HG02970 (cell line): ENCODE measurements around the gene PPP1R12C.
A peak's percentile ranks its signal among the peaks of the same experiment; 100 is the strongest.

Experiments
- ATAC-seq: cut with Tn5 transposase; IDR thresholded peaks from one replicate; pipeline ENCODE4 v1.9.1; 2021; ENCODE audit warnings: mild to moderate bottlenecking, moderate library complexity, moderate number of reproducible peaks; ENCODE audit not compliant: unreplicated experiment, low FRiP score

The PPP1R12C gene

DNA sequence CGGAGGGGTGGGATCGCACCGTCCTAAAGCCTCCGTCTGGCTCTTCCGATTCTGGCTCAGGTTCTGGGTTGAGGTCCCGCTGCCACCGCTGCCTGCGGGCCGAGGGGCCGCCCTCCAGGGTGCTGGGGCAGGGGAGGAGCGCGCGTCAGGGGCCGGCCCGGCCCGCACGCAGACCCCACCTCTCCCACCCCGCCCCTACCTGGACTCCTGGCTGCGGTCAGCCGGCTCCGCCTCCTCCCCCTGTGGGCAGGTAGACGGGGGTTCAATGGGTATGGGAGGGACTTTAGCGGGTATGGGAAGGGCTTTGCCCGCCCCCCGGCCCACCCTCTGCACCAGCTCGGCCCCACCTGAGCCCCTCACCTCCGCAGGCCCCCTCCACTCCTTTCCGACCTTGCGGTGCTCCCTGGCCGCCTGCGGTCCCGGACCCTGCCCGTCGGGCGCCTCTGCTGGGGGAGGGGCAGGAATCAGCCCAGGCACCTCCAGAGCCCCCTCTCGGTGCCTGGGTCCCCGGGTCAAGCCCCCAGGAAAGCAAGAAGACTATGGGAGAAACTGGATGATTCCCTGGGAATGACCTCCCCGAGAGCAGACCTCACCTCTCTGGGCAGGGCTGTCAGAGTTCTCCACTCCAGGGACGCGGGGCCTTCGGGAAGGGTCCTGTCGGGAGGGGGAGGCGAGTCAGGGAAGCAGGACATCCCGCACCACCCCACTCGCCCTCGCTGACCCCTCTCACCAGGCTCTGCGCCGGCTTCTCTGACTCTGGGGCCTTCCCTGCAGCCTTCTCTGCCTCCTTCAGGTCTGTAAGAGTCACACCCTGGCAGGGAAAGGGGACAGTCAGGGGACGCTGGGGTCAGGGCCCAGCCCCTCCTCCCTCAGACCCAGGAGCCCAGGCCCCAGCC is 24.8 kb downstream of the PPP1R12C start:
- no peak for ATAC-seq

GRCh38 chr19:55091955-55092354 is 25.5 kb downstream of the PPP1R12C start:
- ATAC-seq = no peak

GRCh38 chr19:55091126-55091910 is 26.1 kb downstream of the PPP1R12C start:
- no peak for ATAC-seq

DNA sequence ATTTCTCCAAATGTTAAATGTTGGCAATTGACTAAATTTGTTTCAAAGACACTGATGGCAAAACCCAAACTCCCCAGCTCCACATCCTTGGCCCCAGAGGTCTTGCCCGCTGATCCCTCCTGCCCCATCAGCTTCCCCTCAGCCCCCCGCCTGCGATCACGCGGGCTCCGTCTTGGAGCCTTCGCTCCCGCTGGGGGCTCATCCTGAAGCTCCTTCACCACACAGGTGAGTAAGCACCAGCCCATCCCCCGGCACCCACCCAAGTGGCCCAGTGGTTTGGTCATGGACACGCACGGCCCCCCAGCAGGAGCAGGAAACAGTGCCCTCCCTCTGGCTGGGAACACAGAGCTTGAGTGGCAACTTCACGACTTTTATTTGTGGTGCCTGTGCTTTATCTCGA is 26.9 kb downstream of the PPP1R12C start:
- no peak for ATAC-seq

DNA sequence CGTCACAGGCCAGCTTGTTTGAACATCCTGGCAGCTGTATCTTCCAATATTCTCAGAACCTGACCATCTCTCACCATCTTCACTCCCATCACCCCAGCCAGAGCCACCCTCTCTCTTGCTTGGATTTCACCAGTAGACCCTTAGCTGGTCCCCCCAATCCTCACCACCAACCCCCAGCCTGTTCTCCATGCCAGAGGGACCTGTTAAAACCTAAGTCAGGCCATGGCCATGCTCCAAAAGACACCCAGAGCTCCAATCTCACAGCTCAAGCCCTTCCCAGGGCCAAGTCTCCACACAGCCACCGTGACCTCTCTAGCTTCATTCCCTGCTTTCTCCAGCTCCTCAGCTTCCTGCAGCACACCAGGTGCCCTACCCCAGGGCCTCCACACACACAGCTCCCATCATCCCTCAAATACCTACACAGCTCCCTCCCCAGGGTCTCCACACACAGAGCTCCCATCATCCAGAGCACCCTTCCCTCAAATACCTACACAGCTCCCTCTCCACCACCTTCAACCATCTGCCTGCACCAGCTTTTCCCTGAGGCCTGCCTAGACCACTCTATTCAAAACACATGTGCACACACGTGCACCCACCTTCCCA is 28.0 kb downstream of the PPP1R12C start:
- no peak for ATAC-seq

DNA sequence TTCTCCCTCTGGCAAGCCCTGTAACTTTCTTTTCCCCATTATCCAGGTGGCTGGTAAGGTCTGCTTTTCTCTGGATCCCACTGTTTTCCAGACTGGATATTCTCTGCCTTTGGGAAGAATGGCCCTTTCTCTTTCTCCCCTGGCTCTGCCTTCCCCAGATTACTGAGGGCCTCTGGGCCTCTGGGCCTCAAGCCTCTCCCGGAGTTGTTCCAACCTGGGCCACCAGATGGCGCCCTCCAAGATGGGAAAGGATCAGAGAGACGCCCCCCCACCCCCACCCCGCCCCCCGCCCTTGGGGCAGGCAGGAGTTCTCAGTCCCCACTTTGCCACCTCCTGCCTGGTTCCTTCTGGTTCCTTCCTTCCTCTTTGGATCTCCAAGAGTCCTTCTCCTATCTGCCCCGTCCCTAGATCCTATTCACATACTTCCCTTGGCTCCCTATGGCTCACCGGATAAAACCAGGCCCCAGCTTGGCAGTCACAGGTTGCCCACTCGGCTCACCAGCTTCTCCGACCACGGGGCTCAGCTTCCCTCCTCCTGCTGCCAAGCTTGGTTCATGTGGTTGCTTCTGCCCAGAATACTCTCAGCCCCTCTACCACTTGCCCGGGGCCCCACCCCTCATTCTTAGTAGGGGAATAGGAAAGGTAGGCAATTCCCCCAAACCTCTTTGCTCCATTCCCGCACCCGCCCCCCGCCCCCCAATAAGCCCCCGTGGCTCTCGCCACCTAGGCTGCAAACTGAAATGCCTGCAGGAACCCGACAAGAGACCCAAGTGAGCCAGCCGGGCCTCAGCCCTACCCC is 28.7 kb downstream of the PPP1R12C start:
- ATAC-seq = no peak

DNA sequence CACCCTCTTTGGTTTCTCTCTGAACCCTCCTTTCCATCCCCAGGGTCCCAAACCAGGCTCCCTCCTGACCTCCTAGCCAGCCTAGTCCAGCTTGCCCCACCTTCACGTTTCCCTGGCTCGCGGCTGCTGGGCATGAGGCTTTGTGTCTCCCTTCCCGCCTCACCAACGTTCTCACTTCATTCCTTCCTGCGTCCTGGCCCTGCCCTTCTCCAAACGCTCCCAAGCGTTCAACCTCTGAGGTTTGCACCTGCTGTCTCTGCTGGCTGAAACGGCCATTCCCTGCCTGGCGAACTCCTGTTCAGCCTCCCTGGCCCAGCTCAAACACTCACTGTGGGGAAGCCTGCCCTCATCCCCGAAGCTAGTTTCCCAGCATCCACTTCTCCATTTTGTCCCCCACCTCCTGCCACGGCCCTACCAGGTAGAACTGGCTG is 29.4 kb downstream of the PPP1R12C start:
- ATAC-seq = no peak

DNA sequence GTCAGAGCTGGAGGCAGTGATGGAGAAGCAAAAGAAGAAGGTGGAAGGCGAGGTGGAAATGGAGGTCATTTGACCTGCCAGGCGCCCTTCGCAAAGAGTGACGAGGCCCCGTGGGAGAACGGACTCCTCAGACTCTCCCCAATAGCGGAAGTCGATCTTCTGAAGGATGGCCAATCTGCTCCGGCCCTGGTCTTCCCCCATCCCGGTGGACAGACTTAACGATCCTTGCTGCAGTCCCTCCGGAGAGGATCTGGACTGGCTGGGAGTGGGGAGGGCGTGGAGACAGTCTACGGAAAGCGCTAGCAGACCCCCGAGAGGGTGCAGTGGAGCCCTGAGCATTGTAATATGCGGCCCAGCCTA is 29.9 kb downstream of the PPP1R12C start:
- ATAC-seq = no peak

- ATAC-seq = no peak
Observed at GRCh38 chr19:55086730-55087541, 30.5 kb downstream of the PPP1R12C start.

DNA sequence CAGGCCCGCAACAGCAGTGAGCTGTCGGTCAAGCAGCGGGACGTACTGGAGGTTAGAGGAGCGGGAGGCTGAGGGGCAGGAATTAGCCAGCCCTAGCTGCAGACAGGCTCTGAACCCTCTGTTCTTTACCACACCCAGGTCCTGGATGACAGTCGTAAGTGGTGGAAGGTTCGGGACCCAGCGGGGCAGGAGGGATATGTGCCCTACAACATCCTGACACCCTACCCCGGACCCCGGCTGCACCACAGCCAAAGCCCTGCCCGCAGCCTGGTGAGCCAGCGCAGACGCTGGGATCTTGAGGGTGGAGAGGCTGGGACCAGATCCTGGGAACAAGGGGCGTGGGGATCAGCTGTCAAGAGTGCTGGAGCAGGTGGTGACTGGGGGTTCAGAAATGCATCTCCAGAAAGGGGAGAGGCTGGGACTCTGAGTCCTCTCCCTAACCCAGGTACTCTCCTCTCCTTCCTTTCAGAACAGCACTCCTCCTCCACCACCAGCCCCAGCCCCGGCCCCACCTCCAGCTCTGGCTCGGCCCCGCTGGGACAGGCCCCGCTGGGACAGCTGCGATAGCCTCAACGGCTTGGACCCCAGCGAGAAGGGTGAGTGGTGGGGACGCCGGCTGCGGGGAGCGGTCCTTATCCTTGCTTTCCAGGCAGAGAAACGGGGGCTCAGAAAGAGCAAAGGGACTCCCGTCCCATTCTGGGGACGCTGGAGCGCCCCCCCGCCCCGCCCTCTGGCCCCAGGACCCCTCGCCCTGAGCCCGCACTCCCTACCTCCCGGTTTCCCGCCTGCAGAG is 31.3 kb downstream of the PPP1R12C start:
- no peak for ATAC-seq

DNA sequence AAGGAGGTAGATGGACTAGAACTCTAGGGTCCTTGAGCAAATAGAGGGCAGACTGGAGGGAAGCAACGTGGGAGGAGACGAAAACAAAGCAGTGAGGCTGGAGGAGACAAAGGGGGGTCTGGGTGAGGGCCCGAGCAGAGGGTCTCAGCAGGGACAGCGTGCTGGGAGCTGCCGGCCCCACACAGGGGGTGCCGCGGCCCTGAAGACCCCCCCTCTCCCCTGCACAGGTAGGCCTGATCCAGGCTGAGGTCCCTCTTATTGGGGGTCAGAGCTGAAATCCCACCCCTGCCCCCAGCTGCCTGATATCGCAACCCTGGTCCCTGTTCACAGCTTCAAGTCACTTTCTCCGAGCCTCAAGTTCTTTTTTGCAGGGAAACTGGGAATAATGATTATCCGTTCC is 33.0 kb downstream of the PPP1R12C start:
- no peak for ATAC-seq

DNA sequence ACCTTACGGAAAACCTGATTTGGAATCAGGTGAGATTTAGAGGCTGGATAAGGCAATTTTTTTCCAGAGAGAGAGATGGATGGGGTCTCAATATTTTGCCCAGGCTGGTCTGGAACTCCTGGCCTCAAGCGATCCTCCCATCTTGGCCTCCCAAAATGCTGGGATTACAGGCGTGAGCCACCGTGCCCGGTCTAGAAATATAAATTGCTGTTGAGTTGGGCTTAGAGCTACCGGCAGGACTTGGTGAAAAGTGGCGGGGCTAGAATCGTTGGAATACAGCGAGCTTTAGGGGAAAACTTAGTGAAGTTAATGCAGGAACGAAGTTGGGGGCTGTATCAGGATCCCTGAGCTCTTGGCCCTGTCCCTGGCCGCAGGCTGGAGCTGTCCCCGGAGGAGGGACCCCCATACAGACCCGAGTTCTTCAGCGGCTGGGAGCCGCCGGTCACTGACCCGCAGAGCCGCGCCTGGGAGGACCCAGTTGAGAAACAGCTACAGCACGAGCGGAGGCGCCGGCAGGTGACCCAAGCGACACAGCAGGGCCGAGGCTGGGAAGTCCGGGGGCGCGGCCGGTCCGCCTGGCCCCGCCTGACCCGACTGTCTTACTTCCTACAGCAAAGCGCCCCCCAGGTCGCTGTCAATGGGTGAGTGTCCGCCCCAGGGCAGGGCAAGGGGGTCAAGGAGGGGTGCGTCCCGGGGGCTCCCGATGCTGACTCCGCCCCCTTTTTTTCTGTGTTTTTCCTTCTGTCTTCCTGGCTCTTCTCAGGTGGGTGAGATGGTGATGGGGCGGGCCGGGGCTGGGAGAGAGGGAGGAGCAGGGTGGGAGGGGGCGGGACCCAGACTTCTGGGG is 34.2 kb downstream of the PPP1R12C start:
- ATAC-seq = no peak

DNA sequence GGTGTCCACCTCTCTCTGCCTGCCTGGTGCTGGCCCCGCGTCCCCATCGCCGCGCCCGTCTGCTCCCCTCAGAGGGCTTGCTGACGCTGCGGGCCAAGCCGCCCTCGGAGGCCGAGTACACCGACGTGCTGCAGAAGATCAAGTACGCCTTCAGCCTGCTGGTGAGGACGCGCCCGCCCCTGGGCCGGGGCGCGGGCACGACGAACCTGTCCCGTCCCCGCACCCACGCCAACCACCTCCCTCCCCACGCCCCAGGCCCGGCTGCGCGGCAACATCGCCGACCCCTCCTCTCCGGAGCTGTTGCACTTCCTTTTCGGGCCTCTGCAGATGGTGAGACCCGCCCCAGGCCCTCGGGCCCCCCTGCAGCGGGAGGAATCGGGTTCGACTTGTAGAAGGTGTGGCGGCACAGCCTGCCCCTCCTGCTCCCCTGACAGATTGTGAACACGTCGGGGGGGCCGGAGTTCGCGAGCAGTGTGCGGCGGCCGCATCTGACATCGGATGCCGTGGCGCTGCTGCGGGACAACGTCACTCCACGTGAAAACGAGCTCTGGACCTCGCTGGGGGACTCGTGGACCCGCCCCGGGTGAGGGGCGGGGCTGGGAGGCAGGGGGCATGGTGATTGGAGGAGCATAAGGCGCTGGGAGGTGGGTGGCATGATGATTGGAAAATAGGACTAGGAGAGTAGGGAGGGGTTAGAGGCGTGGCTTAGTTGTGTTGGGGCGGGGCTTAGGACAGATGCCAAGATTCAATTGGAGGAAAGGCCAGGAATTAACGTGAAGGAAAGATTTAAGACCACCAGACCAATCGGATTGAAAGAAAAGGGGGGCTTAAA is 35.2 kb downstream of the PPP1R12C start:
- ATAC-seq = no peak

DNA sequence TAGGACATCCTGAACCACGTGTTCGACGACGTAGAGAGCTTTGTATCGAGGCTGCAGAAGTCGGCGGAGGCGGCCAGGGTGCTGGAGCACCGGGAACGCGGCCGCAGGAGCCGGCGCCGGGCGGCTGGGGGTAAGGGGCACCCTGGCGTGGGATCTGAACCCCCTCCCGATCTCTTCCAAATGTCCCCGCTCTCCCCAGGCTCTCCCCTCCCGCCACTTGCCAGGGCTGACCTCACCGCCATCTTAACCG is 35.7 kb downstream of the PPP1R12C start:
- ATAC-seq = no peak

- ATAC-seq = peak; percentile 58
Observed at GRCh38 chr19:55080968-55081769, 36.3 kb downstream of the PPP1R12C start.

GRCh38 chr19:55080121-55080967 is 37.1 kb downstream of the PPP1R12C start:
- ATAC-seq = no peak
